Measurements from ENCODE around the gene SMOC1.
"Not testable (repeated sequence)": the region's sequence is repeated elsewhere in the genome, so short reads cannot be mapped to it uniquely, and the experiment has no call there.

SMOC1 gene

GRCh38 chr14:69901113-69901951 is 22.1 kb downstream of the SMOC1 start:
- DNase-seq (ENCODE audit: low spot score): no peak

- not testable (repeated sequence) for DNase-seq (ENCODE audit: low spot score)
These were observed 23.8 kb downstream of the SMOC1 start for GRCh38 chr14:69903046-69903445.

- DNase-seq (ENCODE audit: low spot score): no peak
These were observed 25.0 kb downstream of the SMOC1 start for GRCh38 chr14:69904246-69904645.

- DNase-seq (ENCODE audit: low spot score): no peak
These were observed 27.0 kb downstream of the SMOC1 start for GRCh38 chr14:69906201-69906600.

GRCh38 chr14:69909826-69910550 is 30.8 kb downstream of the SMOC1 start:
- peak; percentile 55 for DNase-seq (ENCODE audit: low spot score)

GRCh38 chr14:69910871-69911270 is 31.7 kb downstream of the SMOC1 start:
- no peak for DNase-seq (ENCODE audit: low spot score)

- no peak for DNase-seq (ENCODE audit: low spot score)
These were observed 34.5 kb downstream of the SMOC1 start for GRCh38 chr14:69913686-69914085.

- no peak for DNase-seq (ENCODE audit: low spot score)
These were observed 37.2 kb downstream of the SMOC1 start for GRCh38 chr14:69916396-69916795.

- no peak for DNase-seq (ENCODE audit: low spot score)
These were observed 38.1 kb downstream of the SMOC1 start for GRCh38 chr14:69917287-69917686.

- no peak for DNase-seq (ENCODE audit: low spot score)
These were observed 40.6 kb downstream of the SMOC1 start for GRCh38 chr14:69919815-69920214.

- DNase-seq (ENCODE audit: low spot score): no peak
These were observed 41.8 kb downstream of the SMOC1 start for GRCh38 chr14:69921052-69921451.

GRCh38 chr14:69922198-69922597 is 43.0 kb downstream of the SMOC1 start:
- DNase-seq (ENCODE audit: low spot score): no peak

- DNase-seq (ENCODE audit: low spot score): no peak
These were observed 45.0 kb downstream of the SMOC1 start for GRCh38 chr14:69924201-69924600.

GRCh38 chr14:69928111-69928523 is 48.9 kb downstream of the SMOC1 start:
- peak; percentile 29 for DNase-seq (ENCODE audit: low spot score)

- no peak for DNase-seq (ENCODE audit: low spot score)
These were observed 51.7 kb downstream of the SMOC1 start for GRCh38 chr14:69930780-69931379.

GRCh38 chr14:69931960-69932359 is 52.7 kb downstream of the SMOC1 start:
- DNase-seq (ENCODE audit: low spot score): no peak

GRCh38 chr14:69932391-69932790 is 53.2 kb downstream of the SMOC1 start:
- no peak for DNase-seq (ENCODE audit: low spot score)

- DNase-seq (ENCODE audit: low spot score): no peak
These were observed 54.5 kb downstream of the SMOC1 start for GRCh38 chr14:69933623-69934275.

GRCh38 chr14:69937367-69938081 is 58.3 kb downstream of the SMOC1 start:
- no peak for DNase-seq (ENCODE audit: low spot score)

GRCh38 chr14:69938751-69939150 is 59.5 kb downstream of the SMOC1 start:
- DNase-seq (ENCODE audit: low spot score): no peak

All from cerebellar cortex (tissue), 1 donor.